CD1c-positive myeloid dendritic cell (primary cell): ENCODE results near the gene ARL6IP5.

ENCODE experiments used
- DNase-seq: peaks from one replicate; pipeline ENCODE4 v3.0.0-alpha.2; 2016; ENCODE audit errors: extremely low spot score

ARL6IP5 gene

GRCh38 chr3:69085833-69086722 lies 1.3 kb downstream of the ARL6IP5 start:
- peak; percentile 63 for DNase-seq

- no peak for DNase-seq
Observed at GRCh38 chr3:69087030-69087791, 2.5 kb downstream of the ARL6IP5 start.

- peak; percentile 63 for DNase-seq
Observed at GRCh38 chr3:69088063-69088462, 3.3 kb downstream of the ARL6IP5 start.

GRCh38 chr3:69090021-69090420 lies 5.3 kb downstream of the ARL6IP5 start:
- no peak for DNase-seq

GRCh38 chr3:69091389-69092029 lies 6.8 kb downstream of the ARL6IP5 start:
- no peak for DNase-seq

GRCh38 chr3:69092030-69092516 lies 7.3 kb downstream of the ARL6IP5 start:
- peak; percentile 81 for DNase-seq

GRCh38 chr3:69094467-69095205 lies 9.9 kb downstream of the ARL6IP5 start:
- peak; percentile 83 for DNase-seq

- no peak for DNase-seq
Observed at GRCh38 chr3:69095636-69096035, 10.9 kb downstream of the ARL6IP5 start.

GRCh38 chr3:69096299-69096698 lies 11.6 kb downstream of the ARL6IP5 start:
- DNase-seq, result no peak

- no peak for DNase-seq
Observed at GRCh38 chr3:69097407-69098086, 12.8 kb downstream of the ARL6IP5 start.

- no peak for DNase-seq
Observed at GRCh38 chr3:69099576-69099975, 14.8 kb downstream of the ARL6IP5 start.

- no peak for DNase-seq
Observed at GRCh38 chr3:69102384-69102783, 17.6 kb downstream of the ARL6IP5 start.

- no peak for DNase-seq
Observed at GRCh38 chr3:69103123-69103522, 18.4 kb downstream of the ARL6IP5 start.

- DNase-seq, result no peak
Observed at GRCh38 chr3:69104586-69104985, 19.8 kb downstream of the ARL6IP5 start.

GRCh38 chr3:69105320-69105719 lies 20.6 kb downstream of the ARL6IP5 start:
- no peak for DNase-seq

- DNase-seq, result no peak
Observed at GRCh38 chr3:69107841-69108240, 23.1 kb downstream of the ARL6IP5 start.

- no peak for DNase-seq
Observed at GRCh38 chr3:69108811-69109210, 24.1 kb downstream of the ARL6IP5 start.

- DNase-seq, result no peak
Observed at GRCh38 chr3:69110941-69111546, 26.3 kb downstream of the ARL6IP5 start.

GRCh38 chr3:69113536-69113935 lies 28.8 kb downstream of the ARL6IP5 start:
- DNase-seq, result no peak

- DNase-seq, result no peak
Observed at GRCh38 chr3:69115731-69116130, 31.0 kb downstream of the ARL6IP5 start.

- no peak for DNase-seq
Observed at GRCh38 chr3:69116162-69116561, 31.4 kb downstream of the ARL6IP5 start.
